ENCODE measurements around the gene B3GAT1.

B3GAT1 gene

DNA sequence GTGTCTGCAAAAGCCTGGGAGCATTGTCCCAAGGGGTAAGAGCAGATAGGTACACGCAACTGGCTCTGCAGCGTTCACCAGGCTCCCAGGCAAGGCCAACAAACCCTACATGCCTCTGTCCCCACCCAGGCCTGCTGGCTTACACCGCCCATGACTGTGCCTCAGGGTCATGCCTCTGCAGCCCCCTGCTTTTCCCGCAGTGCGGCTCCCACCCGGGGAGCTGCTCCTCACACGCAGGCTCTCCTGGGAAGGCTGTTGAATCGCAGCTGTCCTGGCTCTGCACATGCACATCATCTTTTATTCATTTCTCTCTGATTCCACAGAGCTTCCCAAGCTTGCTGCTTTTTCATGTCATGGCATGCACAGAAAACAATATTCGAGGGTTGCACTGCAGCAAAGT lies 29.2 kb upstream of the B3GAT1 start:
- DNase-seq, result no peak

DNA sequence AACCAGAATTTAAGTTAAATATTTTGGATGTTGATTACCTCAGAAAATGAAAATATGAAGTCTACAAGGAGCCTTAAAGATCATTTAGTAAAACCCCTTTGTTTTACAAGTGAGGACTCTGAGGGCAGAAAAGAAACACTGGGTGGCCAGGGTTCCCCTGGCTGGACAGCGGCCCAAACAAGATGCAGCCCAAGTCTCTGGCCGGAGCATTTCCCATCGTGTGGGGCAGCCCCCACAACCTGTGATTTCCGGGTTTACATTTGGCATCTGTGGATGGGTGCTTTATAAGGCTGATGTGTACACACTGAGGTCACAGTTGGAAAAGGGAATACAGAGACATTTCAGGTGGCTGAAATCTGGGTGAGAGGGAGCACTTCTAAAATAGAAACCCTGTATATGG lies 28.8 kb upstream of the B3GAT1 start:
- no peak for DNase-seq

DNA sequence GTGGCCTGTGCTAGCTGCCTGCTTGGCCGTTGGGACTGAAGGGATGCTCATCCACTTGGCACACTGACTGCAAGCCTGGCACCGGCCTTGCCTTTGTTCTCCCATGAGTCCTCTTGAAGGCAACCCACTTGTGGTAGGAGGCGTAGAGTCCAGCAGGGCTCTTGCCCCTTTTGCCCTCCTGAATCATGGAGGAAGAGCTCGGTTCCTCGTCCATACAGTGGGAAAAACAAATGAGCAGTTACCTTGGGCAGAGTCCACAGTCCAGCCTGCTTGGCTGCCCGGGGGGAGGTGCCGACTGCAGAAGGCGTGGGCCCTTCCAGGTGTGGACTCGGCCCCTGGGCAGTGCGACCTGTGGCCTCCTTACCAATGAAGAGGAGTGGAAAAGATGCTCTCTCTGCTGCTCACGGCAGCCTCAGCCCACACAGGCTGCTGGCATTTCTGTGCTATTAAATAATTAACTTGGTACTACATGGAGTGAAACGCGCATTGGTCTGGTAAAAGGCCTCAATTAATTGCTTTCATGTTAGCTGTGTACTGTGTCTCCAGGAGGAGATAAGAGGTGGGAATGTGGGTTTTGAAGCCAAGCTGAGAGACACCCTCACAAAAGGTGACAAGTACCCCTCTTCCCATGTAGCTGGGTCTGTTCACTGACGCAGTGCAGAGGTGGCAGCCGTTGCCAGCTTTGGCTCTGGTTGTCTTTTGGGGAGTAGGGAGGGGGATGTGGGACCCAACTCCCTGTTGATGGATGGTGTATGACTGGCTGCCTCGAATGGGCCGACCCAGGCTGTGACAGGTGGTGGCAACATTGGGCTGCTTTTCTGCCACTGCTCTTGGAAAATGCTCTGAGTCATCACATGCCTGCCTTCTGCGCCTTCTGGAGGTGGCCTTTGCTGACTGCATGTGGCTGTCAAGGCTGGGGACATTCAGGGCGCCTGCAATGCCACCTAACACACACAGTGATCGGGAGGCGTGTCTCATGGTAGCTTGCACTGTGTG lies 26.8 kb upstream of the B3GAT1 start:
- DNase-seq, result peak; percentile 18

DNA sequence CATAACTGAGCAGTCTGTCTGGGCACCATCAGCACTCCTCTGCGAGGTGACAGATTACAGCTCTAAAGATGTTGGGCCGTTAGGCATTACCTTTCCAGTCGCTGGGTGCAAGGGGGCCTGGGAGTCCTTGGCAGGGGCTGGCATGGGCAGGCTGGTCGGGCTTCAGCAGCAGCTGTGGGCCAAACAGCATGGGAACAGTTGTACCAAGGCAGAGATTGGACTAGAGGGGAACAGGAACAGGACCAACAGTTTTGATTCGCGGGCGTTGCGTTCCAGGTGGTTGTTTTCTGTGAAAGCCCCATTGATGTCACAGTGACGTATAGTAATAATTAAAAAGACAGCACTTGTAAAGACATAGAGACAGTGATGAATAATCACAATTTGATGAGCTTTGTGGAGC lies 25.8 kb upstream of the B3GAT1 start:
- no peak for DNase-seq

DNA sequence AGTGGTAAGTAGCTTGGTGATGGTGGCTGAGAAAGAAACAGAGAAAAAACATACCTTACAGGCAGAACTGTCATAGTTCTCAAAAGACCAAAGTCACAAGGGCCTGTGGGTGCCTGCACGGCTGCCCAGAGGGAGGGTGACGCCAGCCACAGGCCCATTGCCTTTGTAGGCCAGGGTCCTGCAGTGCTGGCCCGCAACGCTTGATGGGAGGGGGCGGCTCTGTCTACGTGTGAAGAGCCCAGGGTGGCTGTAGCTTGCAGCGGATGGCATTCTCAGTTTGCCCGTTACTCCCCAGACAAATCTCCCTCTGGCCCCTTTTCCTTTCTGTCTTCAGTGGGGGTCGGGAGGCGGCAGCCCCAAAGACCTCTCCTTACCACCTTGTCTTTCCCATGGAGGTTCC lies 24.7 kb upstream of the B3GAT1 start:
- DNase-seq, result no peak

DNA sequence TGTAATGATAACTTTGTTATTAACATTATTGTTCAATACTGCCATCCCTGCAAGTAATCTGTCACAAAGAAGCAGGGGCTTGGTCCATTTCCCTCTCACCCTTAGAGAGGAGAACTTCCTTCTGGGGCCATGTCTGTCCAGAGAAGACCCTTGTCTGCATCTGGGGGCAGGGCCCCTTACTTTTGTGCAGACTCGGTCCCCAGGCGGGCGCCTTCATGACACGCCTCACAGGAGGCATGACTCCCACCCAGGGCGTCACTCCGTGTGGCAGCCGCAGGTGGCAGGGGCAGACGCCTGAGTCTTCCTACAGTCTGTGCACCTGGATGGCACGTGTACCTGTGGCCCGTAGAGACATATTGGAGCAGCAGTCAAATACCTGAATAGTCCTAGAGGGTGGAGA lies 21.8 kb upstream of the B3GAT1 start:
- DNase-seq, result no peak

DNA sequence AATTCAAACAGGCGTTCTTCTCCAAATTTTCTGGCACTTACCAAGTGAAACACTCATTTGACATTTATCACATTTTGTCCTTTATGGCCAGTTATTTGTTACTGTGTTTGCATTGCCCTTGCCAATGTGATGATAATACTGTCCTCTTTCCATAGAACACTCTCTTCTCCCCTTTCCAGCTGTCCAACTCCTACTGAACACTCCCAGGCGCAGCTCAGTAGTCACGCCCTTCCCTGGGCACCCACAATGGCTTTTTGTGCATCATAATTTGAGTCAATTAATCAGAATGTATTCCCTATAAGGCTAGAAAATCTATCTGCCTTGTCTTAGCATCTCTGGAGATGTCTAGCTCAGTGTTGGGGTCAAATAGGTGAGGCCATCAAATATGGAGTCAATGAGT lies 21.2 kb upstream of the B3GAT1 start:
- DNase-seq, result no peak

DNA sequence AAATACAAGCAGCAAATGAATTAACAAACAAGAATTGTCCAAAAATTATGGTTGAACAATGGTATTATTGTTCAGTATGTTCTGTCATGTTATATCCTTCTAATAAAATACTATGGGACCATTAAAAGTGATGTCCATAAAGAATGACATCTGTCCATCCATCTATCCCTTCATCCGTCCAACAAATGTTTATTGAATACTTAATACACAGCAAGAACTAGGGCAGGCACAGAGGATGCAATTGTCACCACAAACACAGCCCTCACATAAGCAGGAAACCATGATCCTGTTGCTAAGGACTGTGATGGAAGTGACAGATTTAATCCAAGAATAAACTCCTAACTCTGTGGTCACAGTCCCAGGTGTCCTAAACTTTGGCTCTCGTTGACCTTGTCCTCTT lies 20.7 kb upstream of the B3GAT1 start:
- DNase-seq, result no peak

DNA sequence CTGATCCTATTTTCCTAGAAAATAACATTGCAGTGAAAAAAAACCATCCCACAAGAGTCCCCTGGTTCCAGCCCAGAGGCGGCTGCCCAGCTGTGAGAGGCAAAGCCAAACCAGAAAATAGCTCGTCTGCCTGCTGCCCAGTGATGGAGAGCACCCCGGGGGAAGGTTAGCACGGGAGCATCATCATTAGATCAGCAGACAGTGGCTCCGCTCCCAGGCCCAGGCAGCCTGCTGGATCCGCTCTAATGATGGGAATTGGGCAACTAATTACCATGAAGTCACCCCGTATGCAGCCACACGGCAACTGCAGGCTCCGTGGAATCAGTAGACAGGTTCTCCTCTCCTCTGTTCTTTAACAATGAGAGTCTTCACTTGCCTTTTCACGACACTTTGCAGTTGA lies 17.1 kb upstream of the B3GAT1 start:
- no peak for DNase-seq

DNA sequence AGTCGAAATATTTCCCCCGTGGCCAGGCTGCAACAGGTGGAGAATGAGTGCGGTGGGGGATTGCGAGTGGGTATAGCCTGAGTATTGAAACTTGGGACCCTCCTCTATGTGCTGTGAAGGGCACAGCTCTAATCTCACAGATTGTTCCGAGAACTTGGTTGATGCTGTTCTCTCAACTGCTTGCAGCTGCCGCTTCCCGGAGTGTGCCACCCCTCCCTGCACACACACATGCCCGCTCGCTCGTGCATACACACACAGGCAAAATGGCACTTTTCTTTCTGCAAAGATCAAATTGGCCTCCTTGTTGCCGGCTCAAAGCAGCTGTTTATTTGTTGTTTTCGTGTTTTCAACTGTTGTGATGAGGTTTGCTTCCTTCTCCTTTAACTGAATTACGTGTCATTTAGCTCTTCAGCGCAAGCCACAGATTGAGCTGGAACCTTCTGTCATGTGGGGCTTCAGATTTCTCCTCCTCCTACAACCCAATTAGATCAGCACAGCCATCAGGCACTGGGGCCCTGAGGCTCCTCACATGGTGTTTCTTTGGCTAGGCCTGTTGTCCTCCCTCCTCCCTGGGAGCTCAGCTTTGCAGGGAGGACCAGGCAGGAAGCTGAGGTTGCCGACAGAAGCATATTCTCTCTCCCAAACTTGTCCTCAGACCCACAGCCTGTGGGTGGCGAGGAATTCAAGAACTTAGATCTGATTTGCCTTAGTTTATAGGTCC lies 13.9 kb upstream of the B3GAT1 start:
- peak; percentile 39 for DNase-seq

DNA sequence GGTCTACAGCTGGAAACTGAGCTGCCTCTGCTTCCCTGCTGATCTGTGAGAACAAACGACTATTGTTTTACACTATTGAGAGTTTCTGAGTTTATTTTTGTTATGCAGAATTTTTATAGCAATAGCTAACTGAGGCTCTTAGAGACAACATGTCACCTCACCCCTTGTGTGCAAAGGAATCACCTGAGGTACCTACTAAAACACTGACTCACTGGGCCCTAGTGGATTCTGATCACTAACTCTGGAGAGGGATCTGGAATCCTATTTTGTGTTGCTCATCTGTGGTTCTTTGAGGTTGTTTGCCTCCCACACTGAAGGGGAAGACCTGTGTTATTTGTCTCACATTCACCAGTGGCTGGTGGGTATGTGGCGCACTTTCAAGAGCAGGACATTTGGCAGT lies 13.4 kb upstream of the B3GAT1 start:
- no peak for DNase-seq

DNA sequence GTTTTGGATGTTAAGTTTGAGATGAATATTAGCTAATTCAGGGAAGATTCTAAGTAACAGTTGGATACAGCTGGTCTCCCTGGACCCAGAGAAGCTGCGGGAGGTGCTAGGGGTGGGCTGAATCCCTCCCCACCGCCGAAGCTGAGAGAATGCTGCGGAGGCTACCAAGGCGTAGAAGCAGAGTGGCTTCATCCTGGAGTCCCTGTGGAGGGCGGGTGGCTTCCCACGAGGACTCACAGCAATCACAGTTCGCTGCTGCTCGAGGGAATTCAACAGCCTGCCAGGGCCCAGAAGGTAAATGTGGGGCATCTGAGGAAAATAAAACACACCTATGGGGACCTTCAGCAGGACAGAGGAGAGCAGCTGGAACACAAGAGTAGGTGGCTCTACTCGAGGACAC lies 11.1 kb upstream of the B3GAT1 start:
- no peak for DNase-seq

DNA sequence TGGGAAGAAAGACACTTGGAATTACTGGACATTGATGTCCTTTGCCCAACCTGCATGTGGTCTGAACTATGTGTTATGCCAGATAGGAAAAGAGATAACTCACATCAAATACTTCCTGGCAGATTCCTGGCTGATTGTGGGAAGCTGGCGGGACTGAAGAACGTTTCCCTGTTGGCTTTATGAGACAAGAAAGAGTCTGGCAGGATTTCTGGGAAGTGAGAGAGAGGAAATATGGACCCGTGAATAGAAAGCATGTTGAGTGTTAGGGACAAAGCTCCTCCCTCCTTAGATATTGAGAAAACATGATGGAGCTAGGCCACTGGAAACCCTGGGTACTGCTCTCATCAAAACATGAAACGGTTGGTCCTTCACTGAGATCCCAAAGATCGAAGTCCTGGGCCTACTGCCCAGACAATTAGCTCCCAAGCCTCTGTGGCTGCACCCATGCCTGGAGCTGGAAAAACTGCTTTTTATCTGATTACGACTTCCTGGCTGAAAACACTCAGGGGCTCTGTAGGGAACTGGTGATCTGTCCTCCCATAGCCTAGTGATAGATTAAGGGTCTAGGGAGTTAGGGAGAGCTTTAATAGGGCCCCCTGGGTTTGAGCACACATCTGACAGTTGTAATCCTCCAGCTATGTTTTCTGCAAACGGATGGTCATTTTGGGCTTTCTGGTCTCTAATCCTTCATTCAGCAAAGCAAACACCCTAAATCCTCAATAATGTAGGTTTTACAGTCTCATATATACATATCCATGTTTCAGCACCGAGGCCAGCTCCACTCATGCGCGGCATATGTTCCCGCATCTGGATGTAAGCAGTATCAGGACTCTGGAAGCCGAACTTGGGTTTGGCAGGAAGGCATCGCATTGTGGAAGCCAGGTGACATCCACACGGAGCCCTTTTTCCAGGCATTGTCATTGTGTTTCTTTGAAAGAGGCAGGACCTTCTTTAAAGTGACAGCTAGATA lies 6.1 kb upstream of the B3GAT1 start:
- no peak for DNase-seq

DNA sequence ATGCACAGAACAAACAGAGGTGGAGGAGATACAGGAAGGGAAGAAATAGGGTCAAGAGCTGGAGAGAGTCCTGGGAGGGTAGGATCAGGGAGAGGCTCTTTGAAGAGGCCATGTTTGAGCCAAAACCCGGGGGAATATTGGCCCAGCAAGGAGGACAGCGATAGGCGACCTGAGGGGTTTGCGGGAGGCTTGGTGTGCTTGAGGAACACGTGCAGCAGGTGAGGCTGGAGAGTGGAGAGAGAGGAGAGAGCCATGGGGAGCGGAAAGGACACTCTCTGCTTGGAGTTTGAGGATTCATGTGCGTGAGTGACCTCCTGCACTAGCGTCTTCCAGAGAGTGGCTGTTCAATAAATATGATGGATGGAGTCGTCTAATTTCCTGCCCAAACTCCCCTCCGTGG lies 4.7 kb upstream of the B3GAT1 start:
- DNase-seq, result no peak

DNA sequence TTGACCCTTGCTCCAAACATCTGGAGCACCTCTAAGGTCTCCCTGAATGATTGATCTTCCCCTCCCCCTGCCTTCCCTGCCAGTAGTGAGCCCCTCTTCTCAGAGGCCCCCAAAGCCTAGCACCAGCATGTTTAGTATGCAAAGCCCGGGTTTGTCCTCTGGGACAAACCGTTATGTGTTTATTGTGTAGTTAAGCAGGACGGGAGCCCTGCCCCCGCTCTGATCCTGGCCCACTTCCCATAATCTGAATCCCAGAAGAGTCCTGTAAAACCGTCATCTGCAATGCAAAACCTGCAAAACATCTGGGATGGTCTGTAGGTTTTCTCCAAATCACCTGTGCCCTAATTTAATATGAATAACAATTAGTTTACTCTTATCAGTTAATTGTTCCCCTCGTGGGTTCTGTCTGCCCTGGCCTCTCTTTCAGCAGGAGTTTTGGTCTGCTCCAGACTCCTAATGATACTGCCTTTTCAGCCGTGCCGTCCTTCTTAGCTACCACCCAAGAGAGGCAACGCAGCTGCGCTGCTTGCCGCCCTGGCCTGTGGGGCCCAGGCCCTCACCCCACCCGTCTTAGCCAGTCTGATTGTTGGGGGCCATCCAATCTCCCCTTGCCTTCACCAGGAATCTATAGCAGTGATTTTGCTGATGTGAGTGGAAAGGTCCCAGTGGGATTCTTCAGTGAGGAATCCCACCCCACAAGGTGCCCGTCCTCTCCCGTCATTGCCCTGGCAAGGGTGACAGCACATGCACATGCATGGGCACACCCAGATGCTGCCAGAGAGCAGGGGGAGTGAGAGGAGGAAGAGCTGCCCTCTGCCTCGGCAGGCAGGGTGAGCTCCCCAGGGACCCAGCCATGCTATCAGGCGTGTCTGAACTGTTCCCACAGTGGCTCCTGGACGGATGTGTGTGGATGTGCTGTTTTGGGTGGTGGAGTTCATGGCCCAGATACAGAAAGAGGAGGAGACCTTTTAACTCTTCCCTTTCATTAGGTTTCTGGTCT lies 3.0 kb upstream of the B3GAT1 start:
- peak; percentile 71 for DNase-seq

DNA sequence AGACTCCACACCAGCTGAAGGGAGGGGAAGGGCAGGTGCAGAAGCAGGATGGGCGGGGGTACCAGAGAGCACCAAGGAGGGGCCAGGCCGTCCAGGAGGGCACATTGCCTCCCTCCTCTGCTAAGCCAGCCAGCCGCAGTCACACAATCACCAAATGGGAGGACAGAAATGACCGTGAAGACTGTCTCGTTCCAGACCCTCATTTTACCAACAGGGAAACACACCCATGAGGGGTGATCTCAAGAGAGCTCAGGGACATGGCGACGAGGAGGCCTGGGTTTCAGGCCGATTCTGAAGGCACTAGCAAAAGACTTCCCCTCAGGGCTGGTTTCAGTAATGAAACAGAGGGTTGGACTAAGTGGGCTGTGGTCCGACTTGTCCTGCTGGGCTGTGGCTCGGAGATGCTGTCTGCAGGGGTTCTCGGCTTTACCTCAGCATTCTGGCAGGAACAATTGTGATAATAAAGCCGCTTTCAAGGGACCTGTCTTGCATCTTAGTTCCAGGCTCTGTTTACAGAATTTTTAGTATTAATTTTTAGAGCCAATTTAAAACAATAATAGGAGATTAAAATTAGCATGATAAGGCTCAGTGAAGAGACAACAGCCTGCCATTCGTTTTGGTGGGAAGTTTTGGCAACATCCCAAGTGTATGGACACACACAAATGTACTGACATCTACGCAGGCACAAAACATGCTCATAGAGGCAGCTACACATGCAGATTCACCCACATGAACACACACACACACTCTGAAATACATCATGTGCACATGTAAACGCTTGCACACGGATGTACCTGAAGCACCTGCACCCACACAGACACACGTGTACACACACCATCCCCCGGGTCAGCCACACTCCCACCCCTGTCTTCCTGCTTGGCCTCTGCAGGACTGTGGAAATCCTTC lies 2.0 kb upstream of the B3GAT1 start:
- DNase-seq, result peak; percentile 28

DNA sequence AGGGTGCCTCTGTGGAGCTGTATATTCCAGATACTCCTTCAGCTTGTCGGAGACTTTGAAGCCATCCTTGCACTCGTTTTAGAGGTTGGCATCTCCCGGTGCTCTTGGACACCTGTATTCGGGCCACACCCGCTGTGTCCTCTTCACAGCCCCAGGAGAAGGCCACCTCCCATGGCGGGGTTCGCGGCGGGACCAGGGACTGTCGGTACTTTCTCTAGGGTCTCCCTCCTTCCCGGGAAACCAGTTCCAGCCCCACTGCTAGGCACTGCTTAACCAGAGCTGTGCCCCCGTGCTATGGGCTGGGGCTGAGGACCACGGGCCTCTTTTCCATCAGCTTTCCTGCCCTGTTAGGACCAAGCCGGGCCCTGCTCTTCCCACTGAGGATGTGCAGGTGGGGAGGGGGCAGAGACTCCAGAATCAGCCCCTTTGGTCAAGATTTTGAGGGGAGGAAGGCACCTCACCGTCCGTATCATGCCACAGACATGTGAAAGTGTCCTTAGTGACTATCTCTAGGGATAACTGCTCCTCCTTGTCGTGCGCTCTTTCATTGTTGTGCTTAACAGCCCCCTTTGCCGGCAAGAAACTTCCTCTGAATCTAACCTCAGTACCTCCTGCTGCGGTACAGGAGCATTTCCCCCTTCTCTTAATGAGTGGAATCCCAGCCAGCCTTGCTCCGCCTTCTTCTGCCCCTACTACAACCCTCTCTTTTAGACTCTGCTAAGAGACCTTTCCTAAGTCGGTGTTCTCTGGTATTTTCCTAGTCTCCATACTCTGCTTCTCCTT lies 1.2 kb upstream of the B3GAT1 start:
- no peak for DNase-seq

DNA sequence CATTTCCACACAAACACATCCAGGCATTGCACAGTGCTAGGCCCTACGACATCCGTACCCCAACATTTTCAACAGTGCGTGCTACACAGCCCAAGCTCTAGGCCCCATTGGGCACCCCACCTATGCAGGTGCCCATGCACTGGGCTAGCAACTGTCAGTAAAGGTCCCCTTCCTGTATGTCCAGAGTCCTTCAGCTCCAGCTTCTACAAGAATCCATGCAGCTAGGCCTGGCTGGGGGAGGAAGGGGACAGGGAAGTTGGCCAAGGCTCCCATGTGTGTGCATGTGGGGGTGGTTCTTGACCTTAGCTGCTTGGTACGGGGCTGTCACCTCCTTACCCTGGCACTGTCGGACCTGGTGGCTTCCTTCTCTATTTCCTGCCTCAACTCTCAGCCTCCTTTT lies 1.3 kb downstream of the B3GAT1 start:
- no peak for DNase-seq

DNA sequence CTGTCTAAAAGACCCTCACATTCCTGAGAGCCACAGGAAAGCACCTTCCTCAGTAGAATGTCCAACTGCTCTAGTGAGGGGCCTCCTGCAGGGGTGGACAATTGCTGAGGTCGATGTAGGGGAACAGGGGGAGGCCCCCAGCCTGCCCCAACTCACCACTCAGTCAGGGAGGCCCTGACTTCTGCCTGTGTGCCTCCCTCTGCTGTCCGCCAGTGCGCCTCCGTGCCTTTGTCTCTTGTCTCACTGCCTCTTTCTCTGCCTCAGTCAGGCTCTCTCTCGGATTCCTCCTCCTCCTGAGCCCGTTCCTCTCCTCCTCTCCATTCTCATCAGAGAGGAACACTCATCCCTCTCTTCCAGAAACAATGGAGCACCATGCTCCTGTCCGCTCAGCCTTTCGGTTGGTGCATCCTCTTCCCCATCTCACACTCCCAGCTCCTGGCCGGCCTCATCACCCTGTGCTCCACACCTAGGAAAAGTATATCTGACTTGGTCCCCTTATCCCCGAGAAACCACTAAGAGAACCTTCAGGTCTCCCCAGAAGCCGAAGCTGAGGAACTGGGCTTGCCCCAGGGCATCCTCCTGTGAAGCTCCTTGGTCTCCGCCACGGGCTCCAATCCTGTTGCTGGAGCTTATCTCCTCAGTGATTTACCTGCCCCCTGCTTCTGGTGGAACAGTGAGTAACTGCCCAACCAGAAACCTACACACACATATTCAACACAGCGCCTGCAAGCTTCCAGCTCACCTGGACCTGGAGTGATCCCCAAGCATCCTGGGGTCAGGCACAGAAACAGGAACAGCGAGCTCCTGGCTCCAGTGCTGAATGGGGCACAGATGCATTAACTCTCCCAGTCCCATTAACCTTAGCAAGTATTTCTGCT lies 2.3 kb downstream of the B3GAT1 start:
- DNase-seq, result peak; percentile 42
